Heart left ventricle (tissue), 16 donors: ENCODE measurements around the gene ADAP2. TPM values are rescaled to one million over a fixed set of nuclear protein-coding genes. Genes with fewer than 3 reads are reported as not detected.
"Not testable (repeated sequence)": the region's sequence is repeated elsewhere in the genome, so short reads cannot be mapped to it uniquely, and the experiment has no call there.

ENCODE experiments used
- ATAC-seq, 4 donors: fragments of 200-7000 bp; cut with Tn5 transposase; one replicate each; pipeline ENCODE4 v1.9.1; 2020 to 2022; ENCODE audit warnings: moderate library complexity in 4 of 4, mild to moderate bottlenecking in 3 of 4, moderate number of reproducible peaks in 1 of 4
- DNase-seq, 5 donors: peaks; one replicate each; pipeline ENCODE4 v3.0.0-alpha.2; 2020
- H3K27ac ChIP-seq, 12 donors: fragments of 200-600 bp; sonication (generic) in 4 of 12; one replicate each; pipeline versions ENCODE4 v1.5.0 to v1.8.0; 2016 to 2022; ENCODE audit warnings: mild to moderate bottlenecking in 2 of 12
- H3K27me3 ChIP-seq, 9 donors: fragments of 200-600 bp; sonication (generic) in 2 of 9; one replicate each; pipeline versions ENCODE4 v1.5.1 to v1.8.0; 2016 to 2022; ENCODE audit warnings: mild to moderate bottlenecking in 3 of 9
- H3K36me3 ChIP-seq, 9 donors: fragments of 200-600 bp; sonication (generic) in 2 of 9; one replicate each; pipeline versions ENCODE4 v1.5.0 to v1.8.0; 2018 to 2022; ENCODE audit warnings: mild to moderate bottlenecking in 2 of 9
- H3K4me1 ChIP-seq, 12 donors: fragments of 200-600 bp; sonication (generic) in 4 of 12; one replicate each; pipeline versions ENCODE4 v1.5.0 to v1.8.0; 2016 to 2022; ENCODE audit warnings: mild to moderate bottlenecking in 3 of 12
- H3K4me3 ChIP-seq, 12 donors: fragments of 200-600 bp; sonication (generic) in 4 of 12; one replicate each; pipeline versions ENCODE4 v1.5.0 to v1.8.0; 2017 to 2022; ENCODE audit warnings: mild to moderate bottlenecking in 9 of 12, moderate library complexity in 4 of 12
- H3K9me3 ChIP-seq, 12 donors: fragments of 200-600 bp; sonication (generic) in 4 of 12; one replicate each; pipeline versions ENCODE4 v1.5.0 to v1.8.0; 2016 to 2022; ENCODE audit warnings: mild to moderate bottlenecking in 1 of 12
- CTCF ChIP-seq, 12 donors: fragments of 200-600 bp; sonication (generic) in 4 of 12; IDR thresholded peaks; one replicate each; pipeline versions ENCODE4 v1.5.0 to v1.8.0; 2018 to 2022; ENCODE audit warnings: antibody characterized with exemption in 12 of 12, mild to moderate bottlenecking in 5 of 12
- POLR2A ChIP-seq, 2 donors: fragments of 450-650 bp; IDR thresholded peaks; one replicate each; pipeline ENCODE4 v1.6.1; 2017; ENCODE audit warnings: antibody characterized with exemption in 2 of 2, mild to moderate bottlenecking in 2 of 2, moderate library complexity in 2 of 2
- WGBS, 4 donors: extraction: QIAGEN DNeasy Blood & Tissue Kit in 2 of 4; methylation state at CpG; one replicate each; pipeline versions ENCODE4 v1.1.5 to v1.1.7; 2013 to 2018; 5-methylcytosine and 5-hydroxymethylcytosine counted together
- intact Hi-C, 10 donors: fragments of 100-400 bp; cut with DNase I; formaldehyde crosslinking; loops; one replicate each; pipeline versions ENCODE4 v1.11.1 to v1.14.2; 2022
- polyA plus RNA-seq, 2 donors: library from polyadenylated mRNA; stranded (reverse); fragments of 200-250 nt; gene quantifications; one replicate each; pipeline ENCODE4 v1.2.3, GENCODE V29; 2013
- total RNA-seq, 9 donors: library from RNA; depleted of rRNA in 2 of 9; stranded (reverse); fragments of >200 nt in 2 of 9; fragmentation: NEBNext Ultra II Directional in 3 of 9; extraction: Animal tissue kit (Norgen Biotek cat#: 25700) in 3 of 9; gene quantifications; one replicate each; pipeline versions ENCODE4 v1.1.0 to v1.2.4, GENCODE V29; 2016 to 2023
- donor health status: ischemic (EF 13 %, LVEDD 7.1; RV severe dilation, severe dysfunction).
- donor health status: healthy with polysubstance abuse.
- donor health status: DM: no; HTN: yes; CAD: no.
- donor health status: DM: no; HTN: no; CAD: no.
- donor health status: ischemic (EF 25% LVEDD 6.9; RV normal size, moderate dysfunction).
- donor health status: ischemic (EF 25% LVEDD 5.7; RV mildly dilated, moderate dysfunction).
- donor health status: healthy.
- donor health status: DM: yes; HTN: yes; CAD: no.
- donor health status: ischemic (EF 35%, LVEDD 5.7; RV mildly dilated, moderate dysfunction).
- donor health status: nonischemic (EF 11% LVEDD 7.7; RV severe dilation, severe dysfunction).
- donor health status: DM: yes; HTN: yes; CAD: no.
- donor health status: PGD.
- donor health status: ischemic (EF 29% LVEDD 5.4; RV normal size, mild dysfunction).
- donor health status: nonischemic (EF 23%, LVEDD 6.1; RV moderate dilation, normal function).

ADAP2 gene
- total and polyA plus RNA-seq, 11 donors: 3.1 to 43.5 (median 6.4) TPM

- WGBS, 4 donors: 89 to 94% (median 91%) methylated on average over 5 of the region's 5 CpGs
- Histone ChIP-seq H3K27me3 (no peaks in the 10 kb centered on the region), H3K27ac (no peak overlapping the region), H3K36me3 (peaks cover 0 to 6% (median 0%) of the 10 kb centered on the region in 9 donors), H3K4me1 (peaks cover 0 to 53% (median 0%) of the 10 kb centered on the region in 12 donors), H3K4me3 (no peak overlapping the region), H3K9me3 (no peaks in the 10 kb centered on the region)
- TF ChIP-seq CTCF (IDR thresholded peaks at IDR 0.05) (no peak), POLR2A (IDR thresholded peaks at IDR 0.05) (no peak)
- intact Hi-C loops: loop anchor here in 4 of 10 donors (5.0 to 10.0 kb wide), 3 partner anchors 43 to 60 kb away; partner anchors contain the start of genes ADAP2 (in 2 of the 4) and TEFM (in 2 of the 4)
- DNase-seq (no peak), ATAC-seq (no peak)
Measured at GRCh38 chr17:30964876-30965275, 43.1 kb downstream of the ADAP2 start.

GRCh38 chr17:30965686-30966085 lies 43.9 kb downstream of the ADAP2 start:
- Histone ChIP-seq H3K4me1 (peaks cover 0 to 58% (median 0%) of the 10 kb centered on the region in 12 donors), H3K36me3 (peaks cover 0 to 6% (median 0%) of the 10 kb centered on the region in 9 donors), H3K4me3 (no peak overlapping the region), H3K9me3 (no peaks in the 10 kb centered on the region), H3K27me3 (no peaks in the 10 kb centered on the region), H3K27ac (no peak overlapping the region)
- ATAC-seq: no peak
- DNase-seq: no peak
- 88 to 95% (median 91%) methylated on average over 3 of the region's 3 CpGs for WGBS, 4 donors
- no peak for TF ChIP-seq CTCF (IDR thresholded peaks at IDR 0.05)
- TF ChIP-seq POLR2A (IDR thresholded peaks at IDR 0.05): no peak
- intact Hi-C loops: loop anchor here in 4 of 10 donors (5.0 to 10.0 kb wide), 3 partner anchors 43 to 61 kb away; partner anchors contain the start of genes ADAP2 (in 2 of the 4) and TEFM (in 2 of the 4)

- Histone ChIP-seq H3K27ac (peak overlapping the region in 2 of 12 donors; percentile 18 to 98), H3K4me1 (peaks cover 0 to 54% (median 4%) of the 10 kb centered on the region in 12 donors), H3K4me3 (peak overlapping the region in 1 of 12 donors; percentile 95)
- intact Hi-C loops: loop anchor here in 4 of 10 donors (5.0 to 10.0 kb wide), 3 partner anchors 46 to 63 kb away; partner anchors contain the start of genes ADAP2 (in 2 of the 4) and TEFM (in 2 of the 4)
- DNase-seq, H3K36me3 ChIP-seq, ATAC-seq, H3K27me3 ChIP-seq, H3K9me3 ChIP-seq: not testable (repeated sequence)
- whole genome bisulfite sequencing, 4 donors: 89 to 98% (median 94%) methylated on average over 13 of the region's 13 CpGs
Measured at GRCh38 chr17:30967911-30968310, 46.2 kb downstream of the ADAP2 start.

GRCh38 chr17:30969989-30970830 lies 48.5 kb downstream of the ADAP2 start:
- DNase-seq (no peak), ATAC-seq (peak in 2 of 4 donors; percentile 3 to 16)
- Histone ChIP-seq H3K36me3 (peaks cover 0 to 7% (median 0%) of the 10 kb centered on the region in 9 donors), H3K4me1 (peaks cover 0 to 66% (median 6%) of the 10 kb centered on the region in 12 donors), H3K4me3 (peak overlapping the region; percentile 56 to 95 (median 76)), H3K27me3 (no peaks in the 10 kb centered on the region), H3K27ac (peak overlapping the region; percentile 75 to 98 (median 91)), H3K9me3 (no peaks in the 10 kb centered on the region)
- intact Hi-C loops: loop anchor here in 6 of 10 donors (2.0 to 10.0 kb wide), 4 partner anchors 48 to 65 kb away; partner anchors contain the start of genes TEFM (in 4 of the 6) and ADAP2 (in 2 of the 6)
- 20 to 32% (median 22%) methylated on average over 31 of the region's 31 CpGs for WGBS, 4 donors
- TF ChIP-seq POLR2A (IDR thresholded peaks at IDR 0.05) (no peak), CTCF (IDR thresholded peaks at IDR 0.05) (no peak)
